Fibroblast of lung (primary cell): Measurements from ENCODE around the gene PRG2.

Source experiments
- CTCF ChIP-seq, 2 donors: IDR thresholded peaks in 1 of 2; conservative IDR thresholded peaks in 1 of 2; 1 replicate in 1 of 2; 2 replicates in 1 of 2; pipeline ENCODE4 v1.5.1; 2011 to 2012; ENCODE audit warnings: low read length in 2 of 2, control low read depth in 1 of 2, inconsistent platforms in 1 of 2, low read depth in 1 of 2, mild to moderate bottlenecking in 1 of 2
- EZH2 ChIP-seq: IDR thresholded peaks from 2 replicates; pipeline ENCODE4 v1.5.1; 2012; ENCODE audit warnings: low read length, control low read depth, mild to moderate bottlenecking; ENCODE audit errors: missing control alignments

GRCh38 chr11:57428643-57429042 is 38.2 kb upstream of the PRG2 start:
- TF ChIP-seq CTCF (conservative IDR thresholded peaks at IDR 0.05 in 1 of 2, IDR thresholded peaks at IDR 0.05 in 1 of 2; ENCODE audit: low read depth in 1 of 2, low read length in 2 of 2) (no peak), EZH2 (no peak)
